ENCODE results near the gene BCR. TPM values are rescaled to one million over a fixed set of nuclear protein-coding genes. Genes with fewer than 3 reads are reported as not detected.

Gene BCR
- total RNA-seq, 3 donors from 2014 or later: 25.3 to 44.6 (median 35.1) TPM

GRCh38 chr22:23213022-23213555 lies 32.8 kb downstream of the BCR start:
- Histone ChIP-seq H3K4me3 (no peak overlapping the region), H3K9me3 (no peaks in the 10 kb centered on the region), H3K27me3 (no peaks in the 10 kb centered on the region), H3K4me1 (peaks cover 0 to 4% of the 10 kb centered on the region in 2 donors), H3K27ac (no peak overlapping the region), H3K36me3 (no peaks in the 10 kb centered on the region)
- TF ChIP-seq POLR2AphosphoS5 (IDR thresholded peaks at IDR 0.05) (no peak), POLR2A (IDR thresholded peaks at IDR 0.05) (no peak), CTCF (IDR thresholded peaks at IDR 0.05) (no peak)
- DNase-seq (ENCODE audit: low spot score in 2 of 2): no peak
- intact Hi-C loops (cut with DNase I; ENCODE audit: low total_unique reads): no loop called here

- TF ChIP-seq CTCF (IDR thresholded peaks at IDR 0.05) (no peak), POLR2A (IDR thresholded peaks at IDR 0.05) (no peak), POLR2AphosphoS5 (IDR thresholded peaks at IDR 0.05) (no peak)
- Histone ChIP-seq H3K4me3 (no peak overlapping the region), H3K9me3 (no peaks in the 10 kb centered on the region), H3K4me1 (peaks cover 4 to 5% of the 10 kb centered on the region in 2 donors), H3K27me3 (no peaks in the 10 kb centered on the region), H3K27ac (peak overlapping the region in 1 of 2 donors; percentile 33), H3K36me3 (no peaks in the 10 kb centered on the region)
- intact Hi-C loops (cut with DNase I; ENCODE audit: low total_unique reads): no loop called here
- no peak for DNase-seq (ENCODE audit: low spot score in 2 of 2)
Observed at GRCh38 chr22:23213581-23214334, 33.4 kb downstream of the BCR start.

- no peak for TF ChIP-seq POLR2AphosphoS5 (IDR thresholded peaks at IDR 0.05)
- TF ChIP-seq CTCF (IDR thresholded peaks at IDR 0.05): no peak
- TF ChIP-seq POLR2A (IDR thresholded peaks at IDR 0.05): no peak
- Histone ChIP-seq H3K4me3 (no peak overlapping the region), H3K27ac (peak overlapping the region in 1 of 2 donors; percentile 33), H3K4me1 (peaks cover 4 to 5% of the 10 kb centered on the region in 2 donors), H3K36me3 (no peaks in the 10 kb centered on the region), H3K9me3 (no peaks in the 10 kb centered on the region), H3K27me3 (no peaks in the 10 kb centered on the region)
- DNase-seq (ENCODE audit: low spot score in 2 of 2): no peak
- intact Hi-C loops (cut with DNase I; ENCODE audit: low total_unique reads): no loop called here
Observed at GRCh38 chr22:23214398-23214797, 34.1 kb downstream of the BCR start.

DNA sequence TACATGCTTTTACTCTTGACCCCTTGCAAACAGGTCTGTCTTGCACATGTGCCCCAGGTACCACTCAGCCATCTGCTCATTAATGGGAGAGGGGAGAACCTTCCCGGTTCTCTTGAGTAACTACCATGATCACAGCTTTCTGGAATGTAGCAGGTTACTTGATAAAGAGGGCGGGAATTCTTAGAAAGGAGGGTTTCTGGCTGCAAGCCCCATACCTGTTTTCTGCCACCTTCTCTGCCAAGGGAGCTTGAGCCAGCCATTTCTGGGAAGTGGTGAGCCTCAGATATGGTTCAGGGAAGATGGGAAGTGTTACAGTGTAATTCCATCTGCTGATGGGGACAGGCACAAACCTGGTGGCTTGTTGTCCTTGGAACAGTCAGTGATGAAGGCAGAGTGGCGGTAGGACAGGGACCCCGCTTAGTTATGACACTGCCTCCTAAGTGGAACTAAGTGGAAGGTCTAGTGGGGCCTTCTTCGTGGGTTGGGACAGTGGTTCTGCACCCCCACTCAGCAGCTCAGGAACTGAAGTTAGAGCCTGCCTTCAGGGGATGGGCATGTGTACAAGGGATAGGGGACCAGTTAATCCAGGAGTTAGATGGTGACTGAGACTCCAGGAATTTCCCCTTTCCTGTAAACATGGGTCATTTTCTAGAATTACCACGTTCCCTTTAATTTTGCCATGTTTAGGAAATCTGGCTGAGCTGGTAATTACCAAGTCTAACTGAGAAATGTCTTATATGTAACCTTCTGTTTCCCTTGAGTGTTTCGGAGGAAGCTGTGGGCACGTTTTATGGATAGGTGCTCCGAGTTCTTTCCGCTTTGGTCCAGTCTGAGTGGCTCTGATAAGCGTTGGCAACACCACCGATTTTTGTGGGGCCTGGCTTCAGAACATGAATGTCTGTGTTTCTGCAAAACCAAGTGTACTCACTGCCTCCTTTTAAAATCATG lies 35.3 kb downstream of the BCR start:
- H3K27me3 ChIP-seq: no peaks in the 10 kb centered on the region
- no peak for DNase-seq (ENCODE audit: low spot score in 2 of 2)
- no peaks in the 10 kb centered on the region for H3K9me3 ChIP-seq
- H3K27ac ChIP-seq: peak overlapping the region; percentile 3 to 80
- intact Hi-C loops (cut with DNase I; ENCODE audit: low total_unique reads): no loop called here
- no peaks in the 10 kb centered on the region for H3K36me3 ChIP-seq
- TF ChIP-seq POLR2A (IDR thresholded peaks at IDR 0.05) (no peak), POLR2AphosphoS5 (IDR thresholded peaks at IDR 0.05) (no peak), CTCF (IDR thresholded peaks at IDR 0.05) (no peak)
- H3K4me1 ChIP-seq: peaks cover 11 to 13% of the 10 kb centered on the region in 2 donors
- H3K4me3 ChIP-seq: no peak overlapping the region
